Measurements from ENCODE around the gene CYBRD1. TPM values are rescaled to one million over a fixed set of nuclear protein-coding genes. Genes with fewer than 3 reads are reported as not detected.

CYBRD1 gene
- total RNA-seq, 1 experiment from 2014 or later: 7.9 TPM

DNA sequence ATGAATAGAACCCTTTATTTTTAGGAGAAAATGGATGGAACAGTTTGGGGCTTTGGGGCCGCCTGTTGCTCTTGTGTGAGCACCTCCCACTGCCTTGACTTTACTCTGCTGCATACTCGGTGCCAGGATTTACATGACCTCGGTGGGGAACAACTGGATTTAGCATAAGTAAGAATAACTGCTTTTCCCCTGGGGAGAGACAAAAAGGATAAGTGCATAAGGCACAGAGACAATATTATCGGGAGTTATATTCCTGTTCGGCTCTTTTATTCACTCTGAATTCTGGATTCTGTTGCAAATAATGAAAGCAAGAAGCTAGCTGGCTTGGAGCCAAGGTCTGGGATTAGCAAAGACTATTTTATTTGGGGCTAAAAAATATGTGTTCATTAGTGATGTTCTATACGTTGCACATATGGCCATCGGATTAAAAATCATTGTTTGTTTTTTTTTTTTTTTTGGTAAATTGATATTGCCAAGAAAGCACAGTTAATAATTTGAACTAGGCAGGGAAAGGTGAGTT, 69.8 kb downstream of the CYBRD1 start:
- peaks cover 6% of the 10 kb centered on the region for H3K4me1 Mint-ChIP-seq
- peaks cover 10% of the 10 kb centered on the region for H3K9me3 Mint-ChIP-seq
- TF ChIP-seq ZNF121 (CRISPR knock-in tag; IDR thresholded peaks at IDR 0.05): no peak
- TF ChIP-seq NR1H2 (CRISPR knock-in tag; IDR thresholded peaks at IDR 0.05): no peak
- no peak for TF ChIP-seq MXD4 (CRISPR knock-in tag; IDR thresholded peaks at IDR 0.05; ENCODE audit: borderline replicate concordance)
- TF ChIP-seq, protein P1, sequence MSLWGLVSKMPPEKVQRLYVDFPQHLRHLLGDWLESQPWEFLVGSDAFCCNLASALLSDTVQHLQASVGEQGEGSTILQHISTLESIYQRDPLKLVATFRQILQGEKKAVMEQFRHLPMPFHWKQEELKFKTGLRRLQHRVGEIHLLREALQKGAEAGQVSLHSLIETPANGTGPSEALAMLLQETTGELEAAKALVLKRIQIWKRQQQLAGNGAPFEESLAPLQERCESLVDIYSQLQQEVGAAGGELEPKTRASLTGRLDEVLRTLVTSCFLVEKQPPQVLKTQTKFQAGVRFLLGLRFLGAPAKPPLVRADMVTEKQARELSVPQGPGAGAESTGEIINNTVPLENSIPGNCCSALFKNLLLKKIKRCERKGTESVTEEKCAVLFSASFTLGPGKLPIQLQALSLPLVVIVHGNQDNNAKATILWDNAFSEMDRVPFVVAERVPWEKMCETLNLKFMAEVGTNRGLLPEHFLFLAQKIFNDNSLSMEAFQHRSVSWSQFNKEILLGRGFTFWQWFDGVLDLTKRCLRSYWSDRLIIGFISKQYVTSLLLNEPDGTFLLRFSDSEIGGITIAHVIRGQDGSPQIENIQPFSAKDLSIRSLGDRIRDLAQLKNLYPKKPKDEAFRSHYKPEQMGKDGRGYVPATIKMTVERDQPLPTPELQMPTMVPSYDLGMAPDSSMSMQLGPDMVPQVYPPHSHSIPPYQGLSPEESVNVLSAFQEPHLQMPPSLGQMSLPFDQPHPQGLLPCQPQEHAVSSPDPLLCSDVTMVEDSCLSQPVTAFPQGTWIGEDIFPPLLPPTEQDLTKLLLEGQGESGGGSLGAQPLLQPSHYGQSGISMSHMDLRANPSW (CRISPR knock-in tag; conservative IDR thresholded peaks at IDR 0.05; ENCODE audit: low read depth): no peak
- TF ChIP-seq, protein P2, sequence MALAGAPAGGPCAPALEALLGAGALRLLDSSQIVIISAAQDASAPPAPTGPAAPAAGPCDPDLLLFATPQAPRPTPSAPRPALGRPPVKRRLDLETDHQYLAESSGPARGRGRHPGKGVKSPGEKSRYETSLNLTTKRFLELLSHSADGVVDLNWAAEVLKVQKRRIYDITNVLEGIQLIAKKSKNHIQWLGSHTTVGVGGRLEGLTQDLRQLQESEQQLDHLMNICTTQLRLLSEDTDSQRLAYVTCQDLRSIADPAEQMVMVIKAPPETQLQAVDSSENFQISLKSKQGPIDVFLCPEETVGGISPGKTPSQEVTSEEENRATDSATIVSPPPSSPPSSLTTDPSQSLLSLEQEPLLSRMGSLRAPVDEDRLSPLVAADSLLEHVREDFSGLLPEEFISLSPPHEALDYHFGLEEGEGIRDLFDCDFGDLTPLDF (CRISPR knock-in tag; IDR thresholded peaks at IDR 0.05): no peak
- TF ChIP-seq, protein P3, sequence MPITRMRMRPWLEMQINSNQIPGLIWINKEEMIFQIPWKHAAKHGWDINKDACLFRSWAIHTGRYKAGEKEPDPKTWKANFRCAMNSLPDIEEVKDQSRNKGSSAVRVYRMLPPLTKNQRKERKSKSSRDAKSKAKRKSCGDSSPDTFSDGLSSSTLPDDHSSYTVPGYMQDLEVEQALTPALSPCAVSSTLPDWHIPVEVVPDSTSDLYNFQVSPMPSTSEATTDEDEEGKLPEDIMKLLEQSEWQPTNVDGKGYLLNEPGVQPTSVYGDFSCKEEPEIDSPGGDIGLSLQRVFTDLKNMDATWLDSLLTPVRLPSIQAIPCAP (CRISPR knock-in tag; IDR thresholded peaks at IDR 0.05): no peak
- TF ChIP-seq ZNF138 (CRISPR knock-in tag; conservative IDR thresholded peaks at IDR 0.05): no peak
- TF ChIP-seq, protein P4, sequence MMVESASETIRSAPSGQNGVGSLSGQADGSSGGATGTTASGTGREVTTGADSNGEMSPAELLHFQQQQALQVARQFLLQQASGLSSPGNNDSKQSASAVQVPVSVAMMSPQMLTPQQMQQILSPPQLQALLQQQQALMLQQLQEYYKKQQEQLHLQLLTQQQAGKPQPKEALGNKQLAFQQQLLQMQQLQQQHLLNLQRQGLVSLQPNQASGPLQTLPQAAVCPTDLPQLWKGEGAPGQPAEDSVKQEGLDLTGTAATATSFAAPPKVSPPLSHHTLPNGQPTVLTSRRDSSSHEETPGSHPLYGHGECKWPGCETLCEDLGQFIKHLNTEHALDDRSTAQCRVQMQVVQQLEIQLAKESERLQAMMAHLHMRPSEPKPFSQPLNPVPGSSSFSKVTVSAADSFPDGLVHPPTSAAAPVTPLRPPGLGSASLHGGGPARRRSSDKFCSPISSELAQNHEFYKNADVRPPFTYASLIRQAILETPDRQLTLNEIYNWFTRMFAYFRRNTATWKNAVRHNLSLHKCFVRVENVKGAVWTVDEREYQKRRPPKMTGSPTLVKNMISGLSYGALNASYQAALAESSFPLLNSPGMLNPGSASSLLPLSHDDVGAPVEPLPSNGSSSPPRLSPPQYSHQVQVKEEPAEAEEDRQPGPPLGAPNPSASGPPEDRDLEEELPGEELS (CRISPR knock-in tag; IDR thresholded peaks at IDR 0.05): no peak
- no peak for TF ChIP-seq NFYB (CRISPR knock-in tag; conservative IDR thresholded peaks at IDR 0.05; ENCODE audit: low read depth)
- POLR2A ChIA-PET: no interaction called here
- H3K36me3 Mint-ChIP-seq: no peaks in the 10 kb centered on the region
- H3K27ac Mint-ChIP-seq: no peak overlapping the region
- DNase-seq (ENCODE audit: low spot score): no peak
- ATAC-seq: no peak
- no peak overlapping the region for H3K4me3 Mint-ChIP-seq
- CTCF ChIA-PET: no interaction called here
- no peaks in the 10 kb centered on the region for H3K27me3 Mint-ChIP-seq (ENCODE audit: low read depth)

DNA sequence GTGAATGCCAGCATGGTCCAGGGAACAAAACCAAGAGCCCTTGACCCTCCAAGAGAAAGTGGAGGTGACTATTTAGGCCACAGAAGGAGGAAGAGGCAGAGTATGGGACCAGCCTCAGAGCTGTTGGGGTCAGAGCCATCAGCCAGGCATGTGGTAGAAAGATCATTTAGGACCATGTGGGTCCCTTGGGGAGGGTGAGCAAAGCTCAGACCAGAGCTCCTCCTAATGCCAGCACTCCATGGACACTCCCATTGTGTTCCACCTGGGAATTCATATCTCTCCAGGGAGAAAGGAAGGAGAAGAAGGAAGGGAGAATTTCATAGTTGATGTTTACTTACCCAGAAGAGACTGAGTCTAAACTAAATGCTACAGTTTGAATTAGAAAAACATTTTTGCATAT, 73.2 kb downstream of the CYBRD1 start:
- no peak for ATAC-seq
- TF ChIP-seq ZNF423 (CRISPR knock-in tag; IDR thresholded peaks at IDR 0.05): no peak
- TF ChIP-seq ZNF263 (CRISPR knock-in tag; IDR thresholded peaks at IDR 0.05; ENCODE audit: low read depth): no peak
- TF ChIP-seq, protein P2 (CRISPR knock-in tag; IDR thresholded peaks at IDR 0.05): no peak
- no peak for TF ChIP-seq NR1H2 (CRISPR knock-in tag; IDR thresholded peaks at IDR 0.05)
- TF ChIP-seq, protein P5, sequence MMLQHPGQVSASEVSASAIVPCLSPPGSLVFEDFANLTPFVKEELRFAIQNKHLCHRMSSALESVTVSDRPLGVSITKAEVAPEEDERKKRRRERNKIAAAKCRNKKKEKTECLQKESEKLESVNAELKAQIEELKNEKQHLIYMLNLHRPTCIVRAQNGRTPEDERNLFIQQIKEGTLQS (CRISPR knock-in tag; conservative IDR thresholded peaks at IDR 0.05): no peak
- CTCF ChIA-PET: interaction anchor here (1.3 kb wide), 1 partner anchor 511 kb away, joined by 3 read pairs; no protein-coding TSS in a partner anchor

DNA sequence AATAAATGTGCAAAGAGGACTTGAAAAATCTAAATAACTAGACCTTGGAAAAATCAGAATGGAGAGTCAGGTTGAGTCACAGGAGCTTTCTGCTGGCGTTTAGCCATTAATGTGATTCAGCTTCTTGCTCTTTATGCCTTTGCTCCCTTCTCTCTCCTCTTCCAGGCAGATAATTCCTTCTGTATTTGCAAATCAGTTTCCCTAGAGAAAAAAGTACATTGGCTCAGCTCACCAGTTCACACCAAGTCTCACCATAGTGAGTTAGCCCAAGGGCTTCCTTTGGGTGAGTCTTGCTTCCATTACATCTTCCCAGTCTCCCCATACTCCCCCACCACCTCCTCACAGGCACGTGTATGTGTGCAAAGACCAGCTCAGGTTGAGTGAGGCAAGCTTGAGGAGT, 73.6 kb downstream of the CYBRD1 start:
- ChIA-PET POLR2A (no interaction called here), CTCF (interaction anchor here (1.3 kb wide), 1 partner anchor 510 kb away, joined by 3 read pairs; no protein-coding TSS in a partner anchor)
- Mint-ChIP-seq H3K4me3 (no peak overlapping the region), H3K27me3 (ENCODE audit: low read depth) (peaks cover 2% of the 10 kb centered on the region; the same call in 1 of the 2 replicates), H3K27ac (no peak overlapping the region), H3K9me3 (peaks cover 9% of the 10 kb centered on the region), H3K36me3 (no peaks in the 10 kb centered on the region), H3K4me1 (peaks cover 6% of the 10 kb centered on the region)
- TF ChIP-seq, protein P2 (CRISPR knock-in tag; IDR thresholded peaks at IDR 0.05): no peak
- ATAC-seq: no peak
- DNase-seq (ENCODE audit: low spot score): no peak

More for the DNA sequence above, 73.2 kb downstream of the CYBRD1 start:
- POLR2A ChIA-PET: no interaction called here
- H3K4me1 Mint-ChIP-seq: peaks cover 6% of the 10 kb centered on the region
- H3K4me3 Mint-ChIP-seq: no peak overlapping the region
- H3K27ac Mint-ChIP-seq: no peak overlapping the region
- peaks cover 2% of the 10 kb centered on the region; the same call in 1 of the 2 replicates for H3K27me3 Mint-ChIP-seq (ENCODE audit: low read depth)
- H3K9me3 Mint-ChIP-seq: peaks cover 10% of the 10 kb centered on the region
- H3K36me3 Mint-ChIP-seq: no peaks in the 10 kb centered on the region
- no peak for DNase-seq (ENCODE audit: low spot score)

Measured in WTC11 (cell line).